ENCODE data around the gene OXNAD1.

The OXNAD1 gene

DNA sequence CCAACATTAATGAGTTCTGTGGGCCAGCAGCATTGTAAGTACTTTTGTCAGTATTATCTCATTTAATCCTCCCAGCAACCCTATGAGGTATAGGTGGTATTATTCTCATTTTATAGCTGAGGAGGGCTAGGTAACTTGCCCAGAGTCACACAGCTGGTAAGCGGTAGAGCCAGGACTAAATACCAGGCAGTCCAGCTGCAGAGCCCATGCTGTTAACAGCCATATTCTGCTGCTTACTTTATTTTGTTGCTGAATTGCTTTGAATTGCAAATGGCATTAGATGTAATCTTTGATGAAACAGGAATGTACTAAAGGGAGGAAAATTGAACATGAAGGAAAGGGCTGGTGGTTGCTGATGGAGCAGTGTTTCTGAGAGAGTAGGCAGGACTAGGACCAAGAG lies 19.6 kb downstream of the OXNAD1 start:
- DNase-seq: no peak

DNA sequence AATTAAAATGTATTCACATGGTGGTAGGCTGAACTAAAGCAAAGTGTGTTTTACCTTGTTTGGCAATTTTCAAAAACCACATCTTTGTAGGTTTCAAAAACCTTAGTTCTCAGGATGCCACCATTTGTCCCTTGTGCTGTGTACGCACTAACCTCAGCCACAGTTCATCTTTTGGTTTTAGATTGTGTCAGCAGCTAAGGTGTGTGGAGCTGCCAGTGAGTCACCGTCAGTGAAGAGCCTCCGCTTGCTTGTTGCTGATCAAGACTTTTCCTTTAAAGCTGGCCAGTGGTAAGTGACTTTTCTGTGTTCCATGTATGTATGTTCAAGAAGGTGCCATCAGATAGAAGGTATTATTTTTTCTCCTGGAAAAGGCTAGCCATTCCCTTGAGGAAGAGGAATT lies 21.1 kb downstream of the OXNAD1 start:
- no peak for DNase-seq

DNA sequence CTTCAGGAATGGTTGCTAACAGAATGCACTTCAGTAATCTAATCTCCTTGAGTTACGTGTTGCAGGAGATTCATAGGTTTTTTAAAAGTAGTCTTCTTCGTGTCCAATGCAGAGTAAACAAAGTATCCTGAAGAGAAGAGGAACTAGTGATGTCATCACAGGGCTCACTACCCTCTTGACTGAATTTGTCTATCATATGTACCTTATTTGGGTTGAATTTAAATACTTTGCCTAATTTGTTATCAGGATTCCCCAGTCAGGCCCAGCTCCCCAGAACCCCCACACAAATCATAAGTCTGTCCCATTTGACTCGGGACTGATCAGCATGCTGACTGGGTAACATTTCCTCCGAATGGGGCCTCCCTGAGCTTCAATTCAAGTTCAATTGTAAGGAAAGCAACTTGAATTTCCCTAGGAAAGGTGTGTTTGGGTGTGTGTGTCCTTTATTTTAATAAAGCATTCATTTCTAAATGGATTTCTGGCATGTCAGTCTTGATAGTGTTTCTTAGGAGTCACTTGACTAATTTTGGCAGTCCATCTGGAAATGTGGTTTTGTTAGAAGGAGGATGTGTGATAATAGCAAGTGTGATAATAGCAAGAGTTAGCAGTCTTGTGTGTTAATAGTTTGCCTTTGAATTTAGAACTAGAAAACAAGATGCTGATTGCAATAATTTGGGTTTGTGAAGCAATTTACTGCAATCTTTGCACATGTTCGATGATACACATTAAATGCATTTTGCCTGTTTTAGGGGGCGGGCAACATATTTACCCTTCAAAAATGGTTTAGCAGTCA lies 21.9 kb downstream of the OXNAD1 start:
- peak; percentile 64 for DNase-seq

DNA sequence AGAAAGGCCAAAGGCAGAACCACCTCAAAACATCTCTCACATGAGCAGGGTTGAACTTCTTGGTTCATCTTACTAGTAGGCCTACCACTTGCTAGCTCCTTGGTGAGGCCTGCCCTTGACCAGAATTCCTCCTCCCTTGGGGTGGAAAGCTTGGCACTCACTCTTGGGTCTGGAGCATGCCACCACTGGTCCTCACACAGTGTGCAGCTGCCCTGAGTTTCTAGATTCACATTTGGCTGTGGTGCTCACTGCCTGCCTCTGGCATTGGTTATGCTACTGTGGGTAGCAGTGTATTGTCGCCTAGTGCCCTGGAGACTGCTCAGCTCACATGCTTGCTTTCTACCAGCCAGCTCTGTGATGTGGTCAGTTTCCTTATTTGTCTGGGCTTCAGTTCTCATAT lies 23.7 kb downstream of the OXNAD1 start:
- DNase-seq: peak; percentile 18

DNA sequence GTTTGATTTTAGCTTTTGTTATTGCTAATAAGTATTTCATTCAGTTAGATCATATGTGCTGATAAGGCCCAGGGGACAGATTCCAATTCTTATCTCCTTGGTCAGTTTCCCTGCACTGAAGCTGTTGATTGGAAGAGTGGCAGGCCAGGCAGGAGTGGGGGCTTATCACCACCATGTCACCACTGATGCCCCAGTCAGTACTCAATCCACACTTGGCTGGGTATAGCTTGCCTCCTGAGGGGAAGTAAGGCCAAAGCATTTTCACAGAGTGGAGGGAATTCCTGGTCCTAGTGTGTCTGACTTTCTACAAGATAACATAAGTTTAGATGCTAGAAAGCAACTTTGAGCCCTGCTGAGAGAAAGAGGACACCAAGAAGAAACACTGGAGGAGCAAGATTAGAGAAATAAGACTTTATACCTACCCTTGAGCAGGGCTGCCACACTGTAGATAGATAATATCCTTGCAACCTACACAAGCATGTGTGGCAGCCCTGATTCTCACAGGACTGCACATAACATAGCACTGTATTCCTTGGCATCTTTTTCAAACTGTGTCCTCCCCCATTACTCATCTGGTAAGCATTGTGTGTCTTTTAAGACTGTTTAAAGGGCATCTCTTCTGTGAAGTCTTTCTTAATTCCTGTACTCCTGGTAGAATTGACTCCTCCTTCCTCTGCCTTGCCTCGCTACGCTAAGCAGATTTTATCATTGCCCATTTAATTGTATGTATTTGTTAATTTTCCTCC lies 24.3 kb downstream of the OXNAD1 start:
- DNase-seq: no peak

DNA sequence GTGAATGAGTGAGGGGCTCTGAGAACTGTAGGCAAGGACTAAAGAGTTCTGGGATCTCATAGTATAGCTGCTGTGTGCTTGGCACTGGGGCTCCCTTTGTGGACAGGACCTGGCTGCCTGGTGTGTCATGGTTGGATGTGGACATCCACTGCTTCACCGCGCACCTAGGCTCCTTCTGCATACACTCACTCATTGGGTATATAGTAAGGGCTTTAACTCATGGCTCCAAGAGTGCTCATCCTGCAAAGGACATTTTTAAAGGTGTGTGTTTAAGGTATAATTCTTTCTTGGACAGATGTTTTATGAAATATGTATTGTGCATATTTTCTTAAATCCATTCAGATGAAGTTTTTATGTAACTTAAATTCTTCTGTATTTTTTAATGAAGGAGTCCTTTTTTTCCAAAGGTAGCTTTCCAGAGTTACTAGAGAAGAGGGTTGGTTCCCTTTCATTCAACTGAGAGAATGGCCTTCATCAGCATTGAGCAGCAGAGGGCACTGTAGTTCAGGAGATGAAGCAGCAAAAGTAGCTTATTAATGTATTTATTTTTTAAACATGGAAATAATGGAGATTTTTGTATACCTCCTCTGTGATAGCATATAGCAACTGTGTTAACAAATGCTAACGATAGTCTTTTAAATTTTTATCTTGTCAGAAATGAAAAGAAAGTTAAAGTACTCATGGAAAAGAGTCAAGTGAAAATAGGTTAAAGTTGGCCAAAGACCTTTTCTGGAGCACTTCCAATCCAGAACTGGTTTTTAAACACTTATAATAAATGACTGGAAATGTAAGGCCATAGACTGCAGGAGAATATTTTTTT lies 25.2 kb downstream of the OXNAD1 start:
- peak; percentile 63 for DNase-seq

DNA sequence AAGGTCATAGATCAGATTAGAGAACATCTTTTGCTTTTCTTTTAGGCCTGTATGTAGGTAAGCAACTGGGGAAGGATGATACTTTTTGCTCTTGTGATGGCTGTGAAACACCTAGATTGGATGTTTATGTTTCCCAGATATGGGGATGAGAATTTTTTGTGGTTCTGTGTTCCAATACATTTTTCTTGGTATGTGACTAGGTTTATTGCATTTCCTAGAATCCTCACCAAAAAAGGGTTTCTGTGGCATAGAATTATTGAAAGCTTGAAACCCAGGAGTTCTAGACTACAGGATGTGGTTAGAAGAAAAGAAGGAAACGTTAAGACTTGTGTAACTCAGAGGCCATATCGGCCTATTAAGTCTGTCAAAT lies 25.8 kb downstream of the OXNAD1 start:
- DNase-seq: peak; percentile 97

DNA sequence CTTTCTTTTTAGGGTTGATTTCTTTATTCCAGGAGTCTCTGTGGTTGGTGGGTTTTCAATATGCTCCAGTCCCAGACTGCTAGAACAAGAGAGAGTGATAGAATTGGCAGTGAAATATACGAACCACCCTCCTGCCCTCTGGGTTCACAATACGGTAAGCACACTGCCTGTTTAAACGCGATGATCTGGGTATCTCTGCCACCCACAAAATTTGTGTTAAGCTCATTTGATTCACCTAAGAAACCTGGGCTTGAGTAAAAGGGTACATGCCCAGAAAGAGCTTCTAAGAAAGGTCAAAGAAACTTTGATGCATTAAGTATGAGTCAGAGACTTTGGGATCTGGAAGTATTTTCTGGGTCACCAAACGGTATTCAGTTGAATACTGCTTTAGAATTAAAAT lies 29.8 kb downstream of the OXNAD1 start:
- no peak for DNase-seq

DNA sequence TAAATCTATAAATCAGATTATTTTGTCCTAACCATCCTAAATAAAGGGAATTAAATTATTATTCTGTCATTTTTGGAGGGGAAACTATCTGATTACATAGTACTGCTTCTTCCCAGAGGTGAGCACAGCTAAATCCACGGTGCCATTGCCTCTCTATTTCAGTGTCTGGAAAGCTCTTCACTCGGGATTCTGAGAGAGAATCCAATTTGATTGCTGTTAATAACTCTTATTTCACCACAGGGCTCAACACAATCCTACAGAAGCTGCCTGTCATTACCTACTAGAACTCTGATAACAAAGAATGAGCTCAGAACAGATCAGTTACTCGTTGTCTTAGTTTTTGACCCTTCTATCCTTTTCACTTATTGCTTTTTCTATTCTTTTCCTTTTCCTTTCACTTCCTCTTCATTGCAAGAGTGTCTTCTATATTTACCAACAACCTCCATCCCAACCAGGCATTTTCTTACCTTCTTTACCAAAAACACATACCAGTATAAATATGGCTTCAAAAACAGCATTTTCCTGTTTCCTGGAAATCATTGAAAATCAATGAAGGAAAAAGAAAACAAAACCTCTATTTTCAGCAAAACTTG lies 30.4 kb downstream of the OXNAD1 start:
- peak; percentile 59 for DNase-seq

DNA sequence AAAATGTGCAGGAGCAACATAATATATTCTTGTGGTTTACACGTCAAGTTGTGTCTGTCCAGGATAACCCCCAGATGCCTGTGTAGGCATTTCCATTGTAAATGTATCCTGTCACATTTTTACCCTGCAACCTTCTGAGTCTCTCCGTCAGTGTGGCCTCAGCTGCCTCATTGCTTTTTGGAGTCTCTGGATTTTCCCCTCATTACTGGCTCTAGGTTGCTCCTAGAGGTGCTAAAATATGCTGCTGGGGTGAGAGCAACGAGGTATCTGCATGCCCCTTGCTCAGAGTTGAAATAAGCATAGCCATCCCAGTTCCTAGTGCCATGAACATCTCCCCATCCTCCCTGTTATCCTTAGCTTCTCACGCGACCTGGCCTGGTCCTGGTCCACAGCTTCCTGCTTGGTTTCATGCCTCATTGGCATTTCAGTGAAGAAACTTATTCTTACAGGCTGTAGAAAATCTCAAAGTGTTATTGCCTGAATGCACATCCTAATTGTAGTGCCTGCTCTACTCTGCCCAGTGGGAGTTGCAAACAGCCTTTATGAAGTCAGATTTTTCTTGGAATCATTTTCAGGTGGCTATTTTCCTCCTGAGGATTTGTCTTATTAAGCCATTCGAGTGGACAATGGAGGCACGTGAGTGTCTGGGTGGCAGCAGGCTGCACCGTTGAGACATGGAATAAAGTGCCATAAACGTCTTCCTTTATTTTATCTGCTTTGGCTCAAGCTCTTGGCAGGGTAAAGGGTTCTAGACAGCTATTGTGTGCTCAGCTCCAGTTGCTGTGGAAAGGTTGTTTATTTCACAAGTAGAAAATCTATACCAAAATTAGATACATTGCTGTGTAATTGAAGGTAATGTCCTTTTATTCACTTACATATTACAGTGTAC lies 33.2 kb downstream of the OXNAD1 start:
- no peak for DNase-seq

DNA sequence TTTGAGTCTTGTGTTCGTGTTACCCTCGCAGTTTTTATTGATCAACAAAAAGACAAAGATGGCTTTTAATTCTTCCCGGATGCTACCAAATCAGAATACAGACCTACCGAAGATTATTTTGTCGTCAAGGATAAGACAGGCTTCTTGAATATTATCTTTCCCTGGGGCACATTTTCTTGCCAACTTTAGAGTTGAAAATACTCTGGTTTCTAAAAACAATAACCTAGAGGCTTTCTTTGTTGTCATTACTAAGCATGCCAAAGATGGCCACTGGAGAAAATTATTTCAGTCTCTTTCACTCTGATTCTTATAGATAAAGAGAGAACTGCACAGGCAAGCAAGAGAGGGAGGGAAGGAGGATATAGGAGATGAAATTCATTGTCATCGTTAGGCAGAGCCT lies 33.9 kb downstream of the OXNAD1 start:
- no peak for DNase-seq

DNA sequence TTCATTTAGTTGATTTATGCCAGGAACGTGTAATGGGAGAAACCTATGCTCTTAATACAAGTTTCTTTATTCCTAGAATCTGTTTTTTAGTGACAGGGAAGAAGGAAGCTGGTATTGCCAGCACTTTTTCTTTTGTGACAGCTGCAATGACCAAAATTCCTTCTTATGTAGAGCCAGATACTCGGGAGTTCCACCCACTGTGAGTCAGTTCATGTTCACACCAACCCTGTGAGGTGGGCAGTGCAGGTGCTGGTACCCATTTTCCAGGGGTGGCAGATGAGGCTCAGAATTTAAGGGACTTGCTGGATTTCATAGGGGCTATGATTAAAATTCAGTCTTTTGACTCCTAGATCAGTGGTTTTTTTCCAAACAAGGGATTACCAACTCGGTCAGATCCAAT lies 34.7 kb downstream of the OXNAD1 start:
- no peak for DNase-seq

DNA sequence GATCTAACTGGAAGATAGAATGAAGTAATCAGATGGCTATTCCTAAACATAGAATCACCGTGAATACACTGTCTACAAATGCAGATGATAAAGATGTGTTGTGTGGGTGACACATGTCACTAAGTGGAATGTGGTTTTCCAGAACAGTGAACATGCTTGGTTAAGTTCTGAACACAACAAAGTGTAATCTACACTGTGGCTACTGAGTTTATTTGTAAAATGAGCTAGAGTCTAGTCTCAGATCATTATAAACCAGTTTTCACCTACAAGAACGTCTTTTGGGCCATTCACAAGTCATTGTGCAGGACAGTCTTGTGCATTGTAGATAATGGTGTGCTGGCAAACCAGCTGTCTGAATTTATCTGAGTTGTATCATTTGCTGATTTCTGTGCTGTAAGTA lies 35.3 kb downstream of the OXNAD1 start:
- DNase-seq: no peak

DNA sequence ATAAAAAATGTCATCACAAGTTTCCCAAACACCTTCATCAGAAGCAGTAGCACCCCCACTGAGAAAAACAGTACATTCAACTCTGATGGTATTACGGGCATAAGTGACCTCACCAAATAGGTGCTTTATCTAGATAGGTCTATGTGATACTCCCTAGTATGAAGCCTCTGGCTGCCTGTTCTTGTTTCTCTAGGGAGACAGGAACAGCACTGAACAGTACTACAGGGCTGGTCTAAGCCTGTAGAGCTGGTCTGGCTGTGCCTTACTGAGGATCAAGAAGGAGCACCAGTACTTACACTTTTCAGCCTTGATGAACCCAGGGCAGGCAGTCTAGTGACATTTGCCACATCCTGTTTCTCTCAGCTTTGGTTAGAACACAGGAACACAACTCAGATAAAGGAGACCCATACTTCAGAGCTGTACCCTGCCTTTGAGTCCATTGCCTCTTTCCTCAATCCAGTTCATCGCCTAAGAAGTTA lies 35.9 kb downstream of the OXNAD1 start:
- DNase-seq: peak; percentile 74

DNA sequence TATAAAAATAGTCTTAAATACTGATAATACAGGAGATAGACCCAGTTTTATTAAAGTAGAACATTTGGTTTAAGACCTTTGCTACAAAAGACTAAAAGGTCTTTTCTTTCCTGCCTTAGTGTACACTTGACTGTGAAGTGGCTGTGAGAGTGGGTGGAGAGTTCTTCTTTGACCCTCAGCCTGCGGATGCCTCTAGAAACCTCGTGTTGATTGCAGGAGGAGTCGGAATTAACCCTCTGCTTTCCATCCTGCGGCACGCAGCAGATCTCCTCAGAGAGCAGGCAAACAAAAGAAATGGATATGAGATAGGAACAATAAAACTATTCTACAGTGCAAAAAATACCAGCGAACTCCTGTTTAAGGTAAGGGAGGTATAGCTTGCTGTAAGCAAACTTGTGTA lies 36.5 kb downstream of the OXNAD1 start:
- no peak for DNase-seq

DNA sequence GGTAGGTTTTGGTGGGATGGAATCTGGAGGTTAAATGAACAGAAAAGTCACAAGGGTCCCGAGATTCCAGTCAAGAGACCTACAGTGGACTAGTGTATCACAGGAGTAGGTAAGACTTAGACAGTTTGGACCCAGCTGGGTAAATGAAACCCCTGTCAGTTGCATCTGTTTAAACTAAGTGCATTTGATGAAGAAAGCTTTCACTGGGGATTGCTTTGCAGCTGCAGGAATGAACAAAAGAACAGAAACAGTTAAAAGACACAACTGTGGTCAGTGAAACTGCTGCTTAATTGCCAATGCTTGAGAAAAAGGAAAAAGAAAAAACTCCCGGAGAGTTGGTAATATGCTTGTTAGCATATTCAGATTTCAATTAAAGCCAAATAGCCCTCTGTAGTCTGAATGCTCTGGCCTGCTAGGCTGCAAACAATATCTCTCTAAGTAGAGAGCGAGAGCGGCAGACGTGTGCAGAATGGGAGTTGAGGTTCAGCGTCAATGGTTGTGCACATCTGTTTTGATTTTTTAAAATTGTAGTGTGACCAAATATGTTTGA lies 37.1 kb downstream of the OXNAD1 start:
- DNase-seq: peak; percentile 27

DNA sequence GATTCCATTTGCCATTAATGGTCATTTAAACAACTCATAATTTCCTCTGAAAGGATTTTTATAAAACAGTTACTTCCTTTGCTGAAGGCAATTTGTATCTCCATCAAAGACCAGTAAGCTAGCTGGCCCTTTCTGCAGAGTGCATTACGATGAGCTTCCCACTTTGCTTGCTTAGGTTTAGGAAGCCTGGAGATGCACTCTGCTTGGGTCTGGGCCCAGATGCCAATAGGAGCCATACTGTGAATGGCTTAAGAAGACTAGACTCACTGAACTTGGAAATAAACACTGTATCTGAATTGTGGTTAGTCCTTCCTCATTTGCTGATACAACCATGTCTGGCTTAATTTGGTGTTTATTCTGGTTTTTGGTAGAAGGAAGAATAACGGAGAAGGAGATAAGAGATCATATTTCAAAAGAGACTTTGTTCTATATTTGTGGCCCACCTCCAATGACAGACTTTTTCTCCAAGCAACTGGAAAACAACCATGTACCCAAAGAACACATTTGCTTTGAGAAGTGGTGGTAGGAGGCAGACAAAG lies 38.1 kb downstream of the OXNAD1 start:
- peak; percentile 60 for DNase-seq

DNA sequence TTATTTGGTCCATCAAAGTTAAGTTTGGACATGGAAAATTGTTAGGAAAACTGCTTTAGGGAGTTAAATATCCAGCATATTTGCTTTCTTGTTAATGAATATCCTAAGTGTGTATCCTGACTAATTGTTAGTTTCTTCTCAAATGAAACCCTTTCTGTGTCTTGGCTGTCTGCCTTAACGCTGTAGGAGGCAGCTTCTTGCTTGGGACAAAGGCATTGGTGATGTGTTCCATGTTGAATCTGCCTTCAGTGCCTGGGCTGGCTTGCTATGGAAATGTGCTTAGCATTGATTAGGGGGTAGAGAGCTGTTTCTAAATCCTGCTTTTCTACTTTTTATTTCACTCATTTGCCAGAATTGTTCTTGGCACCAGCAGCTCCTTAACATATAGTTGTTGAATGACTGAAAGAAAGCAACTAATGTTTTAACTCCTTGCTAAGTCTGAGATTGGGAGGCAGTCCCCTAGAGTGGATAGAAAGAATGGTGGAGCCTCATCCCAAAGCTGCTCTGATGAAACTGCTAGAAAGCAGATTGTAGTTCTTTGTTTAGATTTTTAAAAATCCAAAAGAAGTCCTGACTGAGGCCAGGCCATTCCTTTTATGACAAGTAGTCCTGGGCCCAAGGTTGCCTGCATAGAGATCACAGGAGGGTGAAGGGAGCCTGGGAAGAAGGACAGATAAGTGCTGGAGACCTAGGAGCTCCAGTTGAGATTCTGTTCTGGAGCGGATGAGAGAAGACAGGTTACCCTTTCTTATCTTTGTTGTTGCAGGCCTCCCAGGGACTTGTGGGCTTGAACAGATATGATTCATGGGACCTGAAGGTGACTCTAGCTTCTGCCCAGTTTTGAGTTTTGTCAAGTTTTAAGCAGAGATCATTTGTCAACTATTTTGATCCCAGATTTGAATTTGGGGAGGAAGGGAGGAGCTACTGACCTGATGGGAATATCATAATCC lies 39.3 kb downstream of the OXNAD1 start:
- no peak for DNase-seq

DNA sequence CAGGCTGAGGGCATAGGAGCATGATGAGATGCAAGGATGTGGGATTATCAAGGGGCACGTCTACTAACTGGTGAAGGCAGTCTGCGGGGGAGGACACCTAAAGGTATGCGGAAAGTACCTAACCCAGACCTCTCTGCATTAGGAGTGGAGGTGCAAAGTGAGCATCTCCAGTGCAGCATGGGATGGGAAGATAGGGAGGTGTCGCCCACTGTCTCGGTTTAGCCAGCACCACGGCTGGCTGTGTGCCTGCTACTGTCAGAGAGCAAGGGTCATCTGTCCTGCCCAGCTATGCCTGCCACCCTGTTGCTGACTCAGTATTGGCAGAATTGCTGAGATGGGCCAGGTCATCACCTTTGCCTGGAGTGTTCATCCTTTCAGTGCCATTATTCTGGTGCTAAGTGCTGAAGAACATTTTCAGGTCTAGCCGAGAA lies 40.1 kb downstream of the OXNAD1 start:
- DNase-seq: no peak
